GM23248 (cell line): ENCODE results near the gene NHSL2. TPM values are rescaled to one million over a fixed set of nuclear protein-coding genes. Genes with fewer than 3 reads are reported as not detected.

ENCODE experiments used
- DNase-seq: peaks from one replicate; pipeline ENCODE4 v3.0.0-alpha.2; 2015
- H2AFZ ChIP-seq: fragments of 200-600 bp; sonication (generic); 2 replicates; pipeline ENCODE4 v1.6.1; 2016; ENCODE audit warnings: antibody characterized with exemption
- H3F3A ChIP-seq: fragments of 200-600 bp; sonication (generic); 2 replicates; pipeline ENCODE4 v1.6.1; 2016; ENCODE audit warnings: mild to moderate bottlenecking, antibody characterized with exemption, mixed run types; ENCODE audit not compliant: insufficient read depth
- H3K27ac ChIP-seq: fragments of 200-600 bp; sonication (generic); 2 replicates; pipeline ENCODE4 v1.5.1; 2016; ENCODE audit warnings: mild to moderate bottlenecking
- H3K27me3 ChIP-seq: fragments of 200-600 bp; sonication (generic); replicated peaks from 2 replicates; pipeline ENCODE4 v1.6.1; 2016; ENCODE audit warnings: mild to moderate bottlenecking; ENCODE audit not compliant: insufficient read depth
- H3K36me3 ChIP-seq: fragments of 200-600 bp; sonication (generic); 2 replicates; pipeline ENCODE4 v1.6.1; 2016; ENCODE audit warnings: low read depth, mild to moderate bottlenecking
- H3K4me1 ChIP-seq: fragments of 200-600 bp; sonication (generic); 2 replicates; pipeline ENCODE4 v1.6.1; 2016; ENCODE audit warnings: mild to moderate bottlenecking; ENCODE audit not compliant: insufficient read depth
- H3K4me2 ChIP-seq: fragments of 200-600 bp; sonication (generic); one replicate; pipeline ENCODE4 v1.6.1; 2016; ENCODE audit warnings: mild to moderate bottlenecking; ENCODE audit not compliant: unreplicated experiment
- H3K4me3 ChIP-seq: fragments of 200-600 bp; sonication (generic); 2 replicates; pipeline ENCODE4 v1.5.1; 2016; ENCODE audit warnings: mild to moderate bottlenecking
- H3K79me2 ChIP-seq: fragments of 200-600 bp; sonication (generic); 2 replicates; pipeline ENCODE4 v1.6.1; 2016; ENCODE audit warnings: mild to moderate bottlenecking; ENCODE audit not compliant: insufficient read depth
- H3K9ac ChIP-seq: fragments of 200-600 bp; sonication (generic); 2 replicates; pipeline ENCODE4 v1.6.1; 2016; ENCODE audit warnings: mild to moderate bottlenecking
- H3K9me2 ChIP-seq: fragments of 200-600 bp; sonication (generic); 2 replicates; pipeline ENCODE4 v1.6.1; 2016; ENCODE audit warnings: mixed run types, mild to moderate bottlenecking, moderate library complexity; ENCODE audit not compliant: insufficient read depth
- H3K9me3 ChIP-seq: fragments of 200-600 bp; sonication (generic); one replicate; pipeline ENCODE4 v1.6.1; 2017; ENCODE audit warnings: low read depth
- H4K20me1 ChIP-seq: fragments of 200-600 bp; sonication (generic); 2 replicates; pipeline ENCODE4 v1.6.0; 2016; ENCODE audit not compliant: insufficient read depth
- EZH2 ChIP-seq: fragments of 200-600 bp; sonication (generic); IDR thresholded peaks from 2 replicates; pipeline ENCODE4 v1.6.1; 2018; ENCODE audit warnings: antibody characterized with exemption, mild to moderate bottlenecking; ENCODE audit not compliant: insufficient read depth, poor library complexity, severe bottlenecking
- EZH2phosphoT487 ChIP-seq: fragments of 200-600 bp; sonication (generic); IDR thresholded peaks from 2 replicates; pipeline ENCODE4 v1.6.1; 2018; ENCODE audit warnings: antibody characterized with exemption, moderate library complexity, mild to moderate bottlenecking, low read depth; ENCODE audit not compliant: insufficient read depth
- WGBS, 2 experiments: methylation state at CpG; one replicate each; pipeline ENCODE4 v1.1.6; 2015 to 2017; ENCODE audit warnings: low lambda C conversion rate in 2 of 2, low coverage in 1 of 2; ENCODE audit errors: missing lambda C conversion rate in 2 of 2; 5-methylcytosine and 5-hydroxymethylcytosine counted together
- in situ Hi-C: fragments of 300-500 bp; cut with MboI; formaldehyde crosslinking; loops from 2 replicates; pipeline ENCODE4 v1.15.0; 2020
- polyA plus RNA-seq: library from polyadenylated mRNA; unstranded; fragments of >200 nt; fragmentation: Nextera tagmentation; extraction: Ambion mirVana; gene quantifications from 2 replicates; pipeline ENCODE4 v1.2.1, GENCODE V29; 2016
- total RNA-seq: library from RNA; depleted of rRNA; stranded (reverse); fragments of >200 nt; shearing (Covaris generic); gene quantifications from 2 replicates; pipeline ENCODE4 v1.2.3, GENCODE V29; 2014

The NHSL2 gene
- total and polyA plus RNA-seq, 2 experiments from 2014 or later, result 3.2 to 6.5 TPM

- Histone ChIP-seq H4K20me1 (no peaks in the 10 kb centered on the region), H3K4me3 (no peak overlapping the region), H3K36me3 (no peaks in the 10 kb centered on the region), H3K4me2 (no peak overlapping the region), H3K4me1 (peaks cover 17% of the 10 kb centered on the region), H3K79me2 (no peaks in the 10 kb centered on the region), H3K9ac (no peak overlapping the region), H2AFZ (no peak overlapping the region), H3K27ac (no peak overlapping the region), H3F3A (no peaks in the 10 kb centered on the region), H3K27me3 (no peaks in the 10 kb centered on the region), H3K9me3 (no peaks in the 10 kb centered on the region), H3K9me2 (no peaks in the 10 kb centered on the region)
- TF ChIP-seq EZH2, result no peak
- no peak for TF ChIP-seq EZH2phosphoT487
- no peak for DNase-seq
- in situ Hi-C loops, result loop anchor here (10.0 to 25.0 kb wide), 2 partner anchors 123 to 536 kb away; no protein-coding TSS in a partner anchor
- WGBS, 2 experiments, result 90 to 96% methylated on average over 3 of the region's 3 CpGs
These were observed 90.8 kb downstream of the NHSL2 start for GRCh38 chrX:72001471-72001870.

GRCh38 chrX:72001906-72002305 lies 91.3 kb downstream of the NHSL2 start:
- no peaks in the 10 kb centered on the region for H3F3A ChIP-seq
- in situ Hi-C loops, result loop anchor here (10.0 to 25.0 kb wide), 2 partner anchors 123 to 535 kb away; no protein-coding TSS in a partner anchor
- WGBS, 2 experiments, result 59 to 81% methylated on average over 2 of the region's 2 CpGs
- H2AFZ ChIP-seq, result no peak overlapping the region
- H3K9me2 ChIP-seq, result no peaks in the 10 kb centered on the region
- no peaks in the 10 kb centered on the region for H3K36me3 ChIP-seq
- no peaks in the 10 kb centered on the region for H3K27me3 ChIP-seq
- H3K4me1 ChIP-seq, result peaks cover 17% of the 10 kb centered on the region
- DNase-seq, result no peak
- no peaks in the 10 kb centered on the region for H4K20me1 ChIP-seq
- H3K9ac ChIP-seq, result no peak overlapping the region
- H3K4me3 ChIP-seq, result no peak overlapping the region
- H3K27ac ChIP-seq, result no peak overlapping the region
- no peaks in the 10 kb centered on the region for H3K79me2 ChIP-seq
- no peak overlapping the region for H3K4me2 ChIP-seq
- TF ChIP-seq EZH2phosphoT487, result no peak
- no peak for TF ChIP-seq EZH2
- no peaks in the 10 kb centered on the region for H3K9me3 ChIP-seq

- peak; percentile 21 for DNase-seq
- no peak overlapping the region for H3K4me2 ChIP-seq
These were observed 92.2 kb downstream of the NHSL2 start for GRCh38 chrX:72002875-72003274.

GRCh38 chrX:72003811-72004750 lies 93.4 kb downstream of the NHSL2 start:
- Histone ChIP-seq H3F3A (no peaks in the 10 kb centered on the region), H3K36me3 (no peaks in the 10 kb centered on the region), H3K79me2 (no peaks in the 10 kb centered on the region), H3K27ac (no peak overlapping the region), H3K4me3 (peak overlapping the region; percentile 33; the same call in 1 of the 2 replicates), H3K9me3 (no peaks in the 10 kb centered on the region), H3K4me2 (peak overlapping the region; percentile 65), H3K27me3 (no peaks in the 10 kb centered on the region), H3K9me2 (no peaks in the 10 kb centered on the region), H3K9ac (peak overlapping the region; percentile 17; the same call in 1 of the 2 replicates), H2AFZ (no peak overlapping the region), H4K20me1 (no peaks in the 10 kb centered on the region), H3K4me1 (peaks cover 17% of the 10 kb centered on the region)
- DNase-seq, result peak; percentile 44
- in situ Hi-C loops, result loop anchor here (10.0 to 25.0 kb wide), 2 partner anchors 121 to 533 kb away; no protein-coding TSS in a partner anchor
- 0 to 5% methylated on average over 8 to 13 of the region's 17 CpGs for WGBS, 2 experiments
- TF ChIP-seq EZH2 (no peak), EZH2phosphoT487 (no peak)

More at GRCh38 chrX:72002875-72003274, 92.2 kb downstream of the NHSL2 start:
- H3K4me1 ChIP-seq, result peaks cover 17% of the 10 kb centered on the region
- H3F3A ChIP-seq, result no peaks in the 10 kb centered on the region
- TF ChIP-seq EZH2phosphoT487, result no peak
- no peak for TF ChIP-seq EZH2
- H3K9me3 ChIP-seq, result no peaks in the 10 kb centered on the region
- no peak overlapping the region for H2AFZ ChIP-seq
- 44 to 45% methylated on average over 6 of the region's 6 CpGs for WGBS, 2 experiments
- H3K27ac ChIP-seq, result no peak overlapping the region
- in situ Hi-C loops, result loop anchor here (10.0 to 25.0 kb wide), 2 partner anchors 122 to 534 kb away; no protein-coding TSS in a partner anchor
- no peaks in the 10 kb centered on the region for H3K27me3 ChIP-seq
- H3K9ac ChIP-seq, result no peak overlapping the region
- no peak overlapping the region for H3K4me3 ChIP-seq
- H3K79me2 ChIP-seq, result no peaks in the 10 kb centered on the region
- H3K36me3 ChIP-seq, result no peaks in the 10 kb centered on the region
- no peaks in the 10 kb centered on the region for H3K9me2 ChIP-seq
- H4K20me1 ChIP-seq, result no peaks in the 10 kb centered on the region
